Esophagus muscularis mucosa (tissue), 4 donors: ENCODE data around the gene CFAP221. TPM values are rescaled to one million over a fixed set of nuclear protein-coding genes. Genes with fewer than 3 reads are reported as not detected.

Source experiments
- DNase-seq: peaks from one replicate; pipeline ENCODE4 v3.0.0-alpha.2; 2017; ENCODE audit errors: extremely low spot score
- H3K27ac ChIP-seq, 4 donors: fragments of 200-600 bp; sonication (generic); replicated peaks in 1 of 4; 1 replicate in 3 of 4; 2 replicates in 1 of 4; pipeline ENCODE4 v1.5.1; 2016 to 2019; ENCODE audit warnings: mild to moderate bottlenecking in 1 of 4
- H3K27me3 ChIP-seq, 4 donors: fragments of 200-600 bp; sonication (generic); one replicate each; pipeline versions ENCODE4 v1.5.1 to v1.6.0; 2016 to 2019
- H3K36me3 ChIP-seq, 4 donors: fragments of 200-600 bp; sonication (generic); one replicate each; pipeline ENCODE4 v1.5.1; 2016 to 2019
- H3K4me1 ChIP-seq, 4 donors: fragments of 200-600 bp; sonication (generic); one replicate each; pipeline ENCODE4 v1.5.1; 2016 to 2019
- H3K4me3 ChIP-seq, 4 donors: fragments of 200-600 bp; sonication (generic); 1 replicate in 2 of 4; 2 replicates in 2 of 4; pipeline ENCODE4 v1.5.1; 2016 to 2019; ENCODE audit warnings: mild to moderate bottlenecking in 4 of 4, moderate library complexity in 1 of 4
- H3K9me3 ChIP-seq, 4 donors: fragments of 200-600 bp; sonication (generic); 1 replicate in 3 of 4; 2 replicates in 1 of 4; pipeline ENCODE4 v1.5.1; 2016 to 2019
- EP300 ChIP-seq: sonication (generic); formaldehyde crosslinking; IDR thresholded peaks from one replicate; pipeline ENCODE4 v1.6.1; 2017; ENCODE audit warnings: antibody characterized with exemption
- POLR2A ChIP-seq: fragments of 450-650 bp; IDR thresholded peaks from one replicate; pipeline ENCODE4 v1.6.1; 2017; ENCODE audit warnings: antibody characterized with exemption, moderate library complexity, mild to moderate bottlenecking, low read depth
- POLR2AphosphoS5 ChIP-seq, 2 donors: sonication (generic); formaldehyde crosslinking; IDR thresholded peaks; one replicate each; pipeline ENCODE4 v1.6.1; 2017; ENCODE audit warnings: antibody characterized with exemption in 2 of 2
- WGBS: methylation state at CpG from one replicate; pipeline ENCODE4 v1.1.5; 2018; 5-methylcytosine and 5-hydroxymethylcytosine counted together
- intact Hi-C: fragments of 100-400 bp; cut with DNase I; formaldehyde crosslinking; loops from one replicate; pipeline ENCODE4 v1.15.1; 2023
- total RNA-seq, 4 donors: library from RNA; depleted of rRNA; stranded (reverse); fragments of >200 nt; gene quantifications; one replicate each; pipeline versions ENCODE4 v1.1.0 to v1.2.1, GENCODE V29; 2016
- TF ChIP-seq, protein P1 (sequence below), 3 experiments: fragments of 200-600 bp in 2 of 3; fragments of 450-650 bp in 1 of 3; sonication (generic) in 2 of 3; IDR thresholded peaks; one replicate each; pipeline ENCODE4 v1.5.1; 2017 to 2019; ENCODE audit warnings: antibody characterized with exemption in 3 of 3, mild to moderate bottlenecking in 2 of 3, moderate library complexity in 1 of 3

The CFAP221 gene
- total RNA-seq, 4 donors from 2014 or later, result 0.17 to 0.97 (median 0.29) TPM

DNA sequence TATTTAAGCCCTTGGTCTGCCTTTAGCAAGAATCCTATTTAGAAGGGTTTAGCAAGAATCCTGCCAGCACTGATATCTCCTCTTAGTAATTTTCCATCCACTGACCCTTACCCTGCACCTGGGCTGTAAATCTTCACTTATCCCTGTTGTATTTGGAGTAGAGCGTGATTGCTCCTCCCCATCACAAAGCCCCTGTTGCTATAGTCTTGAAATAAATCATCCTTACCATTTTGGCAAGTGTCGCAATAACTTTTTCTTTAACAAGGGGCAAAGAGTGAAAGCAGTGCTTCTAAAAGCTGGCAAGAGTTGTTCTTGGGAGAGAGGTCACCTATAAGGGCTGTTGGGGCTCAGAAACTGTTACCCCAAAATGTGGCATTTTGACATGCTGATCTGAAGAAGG, 16.2 kb upstream of the CFAP221 start:
- H3K4me3 ChIP-seq, result no peak overlapping the region
- 92% methylated on average over 2 of the region's 2 CpGs for WGBS
- TF ChIP-seq POLR2A (no peak), EP300 (no peak), POLR2AphosphoS5 (IDR thresholded peaks at IDR 0.05) (no peak)
- TF ChIP-seq, protein P1, sequence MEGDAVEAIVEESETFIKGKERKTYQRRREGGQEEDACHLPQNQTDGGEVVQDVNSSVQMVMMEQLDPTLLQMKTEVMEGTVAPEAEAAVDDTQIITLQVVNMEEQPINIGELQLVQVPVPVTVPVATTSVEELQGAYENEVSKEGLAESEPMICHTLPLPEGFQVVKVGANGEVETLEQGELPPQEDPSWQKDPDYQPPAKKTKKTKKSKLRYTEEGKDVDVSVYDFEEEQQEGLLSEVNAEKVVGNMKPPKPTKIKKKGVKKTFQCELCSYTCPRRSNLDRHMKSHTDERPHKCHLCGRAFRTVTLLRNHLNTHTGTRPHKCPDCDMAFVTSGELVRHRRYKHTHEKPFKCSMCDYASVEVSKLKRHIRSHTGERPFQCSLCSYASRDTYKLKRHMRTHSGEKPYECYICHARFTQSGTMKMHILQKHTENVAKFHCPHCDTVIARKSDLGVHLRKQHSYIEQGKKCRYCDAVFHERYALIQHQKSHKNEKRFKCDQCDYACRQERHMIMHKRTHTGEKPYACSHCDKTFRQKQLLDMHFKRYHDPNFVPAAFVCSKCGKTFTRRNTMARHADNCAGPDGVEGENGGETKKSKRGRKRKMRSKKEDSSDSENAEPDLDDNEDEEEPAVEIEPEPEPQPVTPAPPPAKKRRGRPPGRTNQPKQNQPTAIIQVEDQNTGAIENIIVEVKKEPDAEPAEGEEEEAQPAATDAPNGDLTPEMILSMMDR (IDR thresholded peaks at IDR 0.05), result no peak
- H3K9me3 ChIP-seq, result peaks cover 0 to 13% (median 2%) of the 10 kb centered on the region in 4 donors
- H3K36me3 ChIP-seq, result no peaks in the 10 kb centered on the region
- H3K27ac ChIP-seq, result no peak overlapping the region
- no peak for DNase-seq
- peaks cover 0 to 37% (median 8%) of the 10 kb centered on the region in 4 donors for H3K27me3 ChIP-seq
- intact Hi-C loops, result no loop called here
- H3K4me1 ChIP-seq, result peaks cover 4 to 16% (median 12%) of the 10 kb centered on the region in 4 donors

DNA sequence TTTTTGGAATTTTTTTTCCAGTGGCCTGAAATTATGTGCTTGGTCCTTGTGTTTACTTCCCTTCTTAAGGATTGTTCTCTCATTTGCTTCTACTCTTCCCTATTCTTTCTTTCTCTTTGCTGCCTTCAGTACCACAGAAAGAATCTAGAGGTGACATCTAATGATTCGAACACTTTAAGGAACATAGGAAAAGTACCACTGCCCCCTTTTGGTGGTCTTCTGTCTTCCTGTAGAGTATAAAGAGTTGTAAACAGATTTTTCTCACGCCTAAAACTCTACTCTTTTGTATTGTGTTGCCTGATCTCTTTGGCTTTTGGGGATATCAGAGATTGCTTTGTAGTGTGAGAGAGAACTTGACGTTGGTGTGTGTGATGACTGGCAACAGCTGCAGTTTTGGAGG, 13.0 kb upstream of the CFAP221 start:
- Histone ChIP-seq H3K4me3 (no peak overlapping the region), H3K36me3 (no peaks in the 10 kb centered on the region), H3K4me1 (no peaks in the 10 kb centered on the region), H3K27ac (no peak overlapping the region), H3K27me3 (peaks cover 0 to 5% (median 0%) of the 10 kb centered on the region in 4 donors), H3K9me3 (peaks cover 0 to 29% (median 11%) of the 10 kb centered on the region in 4 donors)
- intact Hi-C loops, result no loop called here
- TF ChIP-seq EP300 (no peak), POLR2AphosphoS5 (IDR thresholded peaks at IDR 0.05) (no peak), POLR2A (no peak)
- TF ChIP-seq, protein P1 (IDR thresholded peaks at IDR 0.05), result no peak
- WGBS, result 61% methylated on average over 3 of the region's 3 CpGs
- no peak for DNase-seq

- Histone ChIP-seq H3K9me3 (peaks cover 0 to 29% (median 11%) of the 10 kb centered on the region in 4 donors), H3K27ac (no peak overlapping the region), H3K36me3 (no peaks in the 10 kb centered on the region), H3K4me1 (no peaks in the 10 kb centered on the region), H3K4me3 (no peak overlapping the region), H3K27me3 (peaks cover 0 to 13% (median 0%) of the 10 kb centered on the region in 4 donors)
- DNase-seq, result no peak
- TF ChIP-seq EP300 (no peak), POLR2AphosphoS5 (IDR thresholded peaks at IDR 0.05) (no peak), POLR2A (no peak)
- TF ChIP-seq, protein P1 (IDR thresholded peaks at IDR 0.05), result no peak
- intact Hi-C loops, result no loop called here
- 91% methylated on average over 1 of the region's 1 CpG for WGBS
These were observed 10.7 kb upstream of the CFAP221 start for GRCh38 chr2:119533560-119533959.

- Histone ChIP-seq H3K27ac (no peak overlapping the region), H3K4me1 (no peaks in the 10 kb centered on the region), H3K4me3 (no peak overlapping the region), H3K27me3 (peaks cover 0 to 21% (median 0%) of the 10 kb centered on the region in 4 donors), H3K36me3 (no peaks in the 10 kb centered on the region), H3K9me3 (peaks cover 0 to 29% (median 11%) of the 10 kb centered on the region in 4 donors)
- DNase-seq, result no peak
- TF ChIP-seq, protein P1 (IDR thresholded peaks at IDR 0.05), result no peak
- TF ChIP-seq POLR2A (no peak), POLR2AphosphoS5 (IDR thresholded peaks at IDR 0.05) (no peak), EP300 (no peak)
- WGBS, result 64% methylated on average over 6 of the region's 6 CpGs
- intact Hi-C loops, result no loop called here
These were observed 8.0 kb upstream of the CFAP221 start for GRCh38 chr2:119536211-119536610.

DNA sequence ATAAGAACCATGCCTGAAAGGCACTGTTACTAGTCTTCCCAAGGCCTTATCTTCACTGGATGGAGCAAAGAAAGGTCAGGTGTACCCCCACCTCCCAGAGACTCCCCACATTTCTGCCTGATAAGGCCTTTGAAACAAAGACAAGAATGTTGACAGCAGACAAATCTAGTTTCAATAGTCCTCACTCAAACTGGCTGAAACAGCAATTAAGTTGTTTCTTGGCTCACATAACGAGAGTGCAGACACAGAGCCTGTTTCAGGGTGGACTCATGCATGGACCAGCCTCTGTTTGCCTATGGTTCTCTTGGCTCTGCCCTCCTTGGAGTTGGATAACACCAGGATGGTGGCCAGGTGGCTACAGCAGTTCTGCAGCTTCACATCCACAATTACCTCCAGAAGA, 7.5 kb upstream of the CFAP221 start:
- H3K9me3 ChIP-seq, result peaks cover 0 to 29% (median 11%) of the 10 kb centered on the region in 4 donors
- TF ChIP-seq POLR2A, result no peak
- TF ChIP-seq, protein P1 (IDR thresholded peaks at IDR 0.05), result no peak
- no peak for TF ChIP-seq EP300
- TF ChIP-seq POLR2AphosphoS5 (IDR thresholded peaks at IDR 0.05), result no peak
- intact Hi-C loops, result no loop called here
- no peak overlapping the region for H3K27ac ChIP-seq
- no peak overlapping the region for H3K4me3 ChIP-seq
- no peaks in the 10 kb centered on the region for H3K36me3 ChIP-seq
- WGBS, result 71% methylated on average over 1 of the region's 1 CpG
- peaks cover 0 to 24% (median 0%) of the 10 kb centered on the region in 4 donors for H3K27me3 ChIP-seq
- no peaks in the 10 kb centered on the region for H3K4me1 ChIP-seq
- no peak for DNase-seq
